ENCODE results near the gene C1QC.

Gene C1QC

DNA sequence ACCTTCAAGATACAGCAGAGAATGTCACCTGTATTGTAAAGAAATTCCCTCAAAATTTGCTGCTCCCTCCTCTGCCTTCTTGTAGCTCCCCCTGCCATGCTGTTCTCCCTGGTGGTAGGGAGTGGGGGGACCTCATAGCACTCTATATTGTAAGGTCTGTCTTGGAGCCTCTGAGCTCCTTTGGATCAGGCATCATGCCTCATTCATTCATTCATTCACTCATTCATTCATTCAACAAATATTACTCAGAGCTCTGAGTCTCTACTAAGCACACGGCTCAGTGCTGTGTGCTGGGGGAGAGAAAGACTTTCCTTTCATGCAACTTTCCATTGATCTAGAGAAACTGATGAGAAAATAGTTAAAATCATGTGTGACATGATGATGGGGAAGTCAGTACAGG is 40.1 kb downstream of the C1QC start:
- no peak for DNase-seq

GRCh38 chr1:22685591-22686059 is 42.2 kb downstream of the C1QC start:
- no peak for DNase-seq

DNA sequence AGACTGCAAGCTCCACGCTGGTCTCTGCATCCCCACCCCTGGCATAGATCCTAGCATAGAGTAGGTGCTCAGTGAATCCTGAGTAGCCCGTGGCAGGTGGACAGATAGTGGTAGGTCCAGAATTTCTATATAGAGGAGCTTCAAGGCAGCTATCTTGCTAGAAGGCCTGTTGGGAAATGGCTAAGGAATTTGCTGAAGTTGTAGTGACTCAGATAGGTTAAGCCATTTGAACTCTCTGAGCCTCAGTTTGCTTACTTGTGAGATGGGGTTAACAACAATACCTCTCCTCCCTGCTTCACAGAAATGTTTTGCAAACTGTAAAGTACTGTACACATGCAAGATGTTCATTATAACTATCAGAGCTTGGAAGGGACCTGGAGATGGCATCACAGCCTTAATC is 43.8 kb downstream of the C1QC start:
- DNase-seq = no peak

DNA sequence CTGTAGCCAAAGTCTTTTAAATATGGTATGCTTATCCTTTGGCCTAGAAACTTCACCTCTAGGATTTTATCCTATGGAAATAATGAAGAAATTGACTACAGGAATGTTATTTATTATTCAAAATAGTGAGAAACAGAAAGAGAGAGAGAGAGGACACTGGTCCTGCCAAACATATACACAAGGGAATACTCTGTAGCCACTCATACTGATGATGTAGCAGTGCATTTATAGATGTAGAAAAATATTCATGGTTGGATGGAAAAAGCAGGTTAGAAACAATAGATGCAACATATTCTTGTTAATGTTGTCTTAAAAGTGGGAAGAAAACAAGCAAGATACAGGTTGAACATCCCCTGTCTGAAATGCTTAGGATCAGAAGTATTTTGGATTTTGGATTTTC is 45.0 kb downstream of the C1QC start:
- DNase-seq = no peak

DNA sequence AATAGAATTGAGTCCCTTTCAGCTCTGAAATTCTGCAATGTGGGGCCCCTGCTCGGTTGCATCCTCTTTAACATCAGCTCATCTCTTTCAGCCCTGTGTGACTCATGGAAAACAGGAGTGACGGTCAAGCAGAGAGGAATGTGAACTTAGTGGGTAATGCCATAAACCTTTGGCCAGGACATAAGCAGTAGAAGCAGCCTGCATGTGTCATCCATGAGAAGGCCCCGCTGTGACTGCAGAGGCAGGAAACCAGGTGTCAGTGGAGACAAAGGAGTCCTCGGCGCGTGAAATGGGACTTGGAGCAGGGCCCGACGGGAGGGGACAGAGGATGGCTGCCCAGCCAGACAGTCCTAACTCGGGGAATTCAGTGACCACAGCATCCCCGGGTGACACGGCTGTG is 46.1 kb downstream of the C1QC start:
- peak; percentile 86 for DNase-seq

- peak; percentile 5 for DNase-seq
Measured at GRCh38 chr1:22691031-22691753, 47.8 kb downstream of the C1QC start.

DNA sequence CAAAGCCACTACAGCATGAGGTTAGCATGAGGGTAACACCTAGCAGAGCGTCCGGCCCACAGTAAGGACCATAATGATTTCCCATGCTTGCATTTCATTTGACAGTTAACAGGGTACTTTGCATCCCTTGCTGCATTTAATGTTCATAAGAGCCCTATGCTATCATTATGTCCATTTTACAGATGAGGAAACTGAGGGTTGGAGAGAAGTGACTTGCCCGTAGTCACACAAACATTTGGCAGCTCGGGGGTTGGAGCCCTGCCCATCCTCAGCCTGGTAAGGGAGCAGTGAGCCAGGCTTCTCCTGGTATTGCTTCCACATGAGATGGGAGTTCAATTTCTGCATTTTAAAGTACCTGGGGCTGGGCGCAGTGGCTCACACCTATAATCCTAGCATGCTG is 50.7 kb downstream of the C1QC start:
- no peak for DNase-seq

DNA sequence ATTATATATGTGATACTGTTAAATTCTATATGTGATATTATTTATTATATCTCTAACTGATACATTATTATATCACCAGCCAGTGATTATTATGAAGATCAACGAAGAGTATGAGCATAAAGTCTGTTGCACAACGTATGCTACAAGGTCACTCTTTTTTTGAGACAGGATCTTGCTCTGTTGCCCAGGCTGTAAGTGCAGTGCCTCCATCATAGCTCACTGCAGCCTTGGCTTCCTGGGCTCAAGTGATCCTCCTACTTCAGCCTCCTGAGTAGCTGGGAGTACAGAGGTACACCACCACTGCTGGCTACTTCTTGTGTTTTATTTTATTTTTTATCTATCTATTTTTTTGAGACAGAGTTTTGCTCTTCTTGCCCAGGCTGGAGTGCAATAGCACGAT is 53.2 kb downstream of the C1QC start:
- no peak for DNase-seq

Measured in NCI-H69 (cell line).